ENCODE results near the gene ARRDC4.

The ARRDC4 gene

DNA sequence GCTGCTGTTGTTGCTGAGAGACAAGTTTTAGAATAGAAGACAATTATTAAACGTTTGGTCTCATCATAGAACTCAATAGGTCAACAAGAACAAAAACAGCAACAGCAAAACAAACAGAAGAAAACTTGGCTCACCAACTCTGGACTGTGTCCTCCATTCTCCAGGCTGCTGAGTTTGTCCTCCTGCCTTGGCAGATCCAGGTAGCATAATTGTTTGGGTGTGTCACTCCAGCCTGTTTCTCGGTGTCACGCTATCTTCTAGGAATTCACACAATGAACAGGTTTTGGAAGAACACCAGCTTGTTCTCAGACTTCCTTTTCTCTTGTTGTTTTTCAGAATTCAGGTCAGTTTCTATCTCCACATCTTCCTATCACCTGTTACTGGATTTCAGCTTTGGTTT, 34.7 kb downstream of the ARRDC4 start:
- ChIA-PET CTCF (interaction anchor here (0.9 to 1.9 kb wide), 6 partner anchors 10 to 183 kb away, joined by 3 to 10 read pairs (median 4); no protein-coding TSS in a partner anchor), POLR2A (no interaction called here)
- TF ChIP-seq ZNF518A (tag by site-specific recombination; conservative IDR thresholded peaks at IDR 0.05; ENCODE audit: low read depth) (no peak), ZNF175 (tag by site-specific recombination; IDR thresholded peaks at IDR 0.05) (no peak), ZNF221 (tag by site-specific recombination; IDR thresholded peaks at IDR 0.05; ENCODE audit: borderline replicate concordance) (no peak), ZNF529 (tag by site-specific recombination; IDR thresholded peaks at IDR 0.05; ENCODE audit: insufficient replicate concordance) (no peak), ZNF433 (tag by site-specific recombination; IDR thresholded peaks at IDR 0.05; ENCODE audit: low read depth) (no peak), ZNF510 (tag by site-specific recombination; IDR thresholded peaks at IDR 0.05; ENCODE audit: insufficient replicate concordance) (no peak), ZEB2 (tag by site-specific recombination; IDR thresholded peaks at IDR 0.05) (no peak), SP2 (tag by site-specific recombination; IDR thresholded peaks at IDR 0.05) (no peak), ZNF747 (tag by site-specific recombination; IDR thresholded peaks at IDR 0.05) (no peak), AEBP2 (tag by site-specific recombination; IDR thresholded peaks at IDR 0.05; ENCODE audit: borderline replicate concordance) (no peak), ZNF133 (tag by site-specific recombination; IDR thresholded peaks at IDR 0.05) (no peak), GLI4 (tag by site-specific recombination; IDR thresholded peaks at IDR 0.05) (no peak), ZBTB48 (tag by site-specific recombination; IDR thresholded peaks at IDR 0.05) (no peak), ZFP41 (tag by site-specific recombination; IDR thresholded peaks at IDR 0.05; ENCODE audit: borderline replicate concordance) (no peak), ZNF837 (tag by site-specific recombination; IDR thresholded peaks at IDR 0.05) (no peak)
- TF ChIP-seq, protein P1, sequence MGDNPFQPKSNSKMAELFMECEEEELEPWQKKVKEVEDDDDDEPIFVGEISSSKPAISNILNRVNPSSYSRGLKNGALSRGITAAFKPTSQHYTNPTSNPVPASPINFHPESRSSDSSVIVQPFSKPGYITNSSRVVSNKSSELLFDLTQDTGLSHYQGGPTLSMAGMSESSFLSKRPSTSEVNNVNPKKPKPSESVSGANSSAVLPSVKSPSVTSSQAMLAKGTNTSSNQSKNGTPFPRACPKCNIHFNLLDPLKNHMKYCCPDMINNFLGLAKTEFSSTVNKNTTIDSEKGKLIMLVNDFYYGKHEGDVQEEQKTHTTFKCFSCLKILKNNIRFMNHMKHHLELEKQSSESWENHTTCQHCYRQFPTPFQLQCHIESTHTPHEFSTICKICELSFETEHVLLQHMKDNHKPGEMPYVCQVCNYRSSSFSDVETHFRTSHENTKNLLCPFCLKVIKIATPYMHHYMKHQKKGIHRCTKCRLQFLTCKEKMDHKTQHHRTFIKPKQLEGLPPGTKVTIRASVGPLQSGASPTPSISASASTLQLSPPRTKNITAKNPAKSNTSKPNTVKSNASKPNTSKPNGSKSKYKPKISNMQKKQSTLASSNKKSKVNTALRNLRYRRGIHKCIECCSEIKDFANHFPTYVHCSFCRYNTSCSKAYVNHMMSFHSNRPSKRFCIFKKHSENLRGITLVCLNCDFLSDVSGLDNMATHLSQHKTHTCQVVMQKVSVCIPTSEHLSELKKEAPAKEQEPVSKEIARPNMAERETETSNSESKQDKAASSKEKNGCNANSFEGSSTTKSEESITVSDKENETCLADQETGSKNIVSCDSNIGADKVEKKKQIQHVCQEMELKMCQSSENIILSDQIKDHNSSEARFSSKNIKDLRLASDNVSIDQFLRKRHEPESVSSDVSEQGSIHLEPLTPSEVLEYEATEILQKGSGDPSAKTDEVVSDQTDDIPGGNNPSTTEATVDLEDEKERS (tag by site-specific recombination; IDR thresholded peaks at IDR 0.05), result no peak
- TF ChIP-seq, protein P2, sequence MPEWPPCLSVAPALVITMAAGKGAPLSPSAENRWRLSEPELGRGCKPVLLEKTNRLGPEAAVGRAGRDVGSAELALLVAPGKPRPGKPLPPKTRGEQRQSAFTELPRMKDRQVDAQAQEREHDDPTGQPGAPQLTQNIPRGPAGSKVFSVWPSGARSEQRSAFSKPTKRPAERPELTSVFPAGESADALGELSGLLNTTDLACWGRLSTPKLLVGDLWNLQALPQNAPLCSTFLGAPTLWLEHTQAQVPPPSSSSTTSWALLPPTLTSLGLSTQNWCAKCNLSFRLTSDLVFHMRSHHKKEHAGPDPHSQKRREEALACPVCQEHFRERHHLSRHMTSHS (tag by site-specific recombination; IDR thresholded peaks at IDR 0.05), result no peak
- TF ChIP-seq, protein P3, sequence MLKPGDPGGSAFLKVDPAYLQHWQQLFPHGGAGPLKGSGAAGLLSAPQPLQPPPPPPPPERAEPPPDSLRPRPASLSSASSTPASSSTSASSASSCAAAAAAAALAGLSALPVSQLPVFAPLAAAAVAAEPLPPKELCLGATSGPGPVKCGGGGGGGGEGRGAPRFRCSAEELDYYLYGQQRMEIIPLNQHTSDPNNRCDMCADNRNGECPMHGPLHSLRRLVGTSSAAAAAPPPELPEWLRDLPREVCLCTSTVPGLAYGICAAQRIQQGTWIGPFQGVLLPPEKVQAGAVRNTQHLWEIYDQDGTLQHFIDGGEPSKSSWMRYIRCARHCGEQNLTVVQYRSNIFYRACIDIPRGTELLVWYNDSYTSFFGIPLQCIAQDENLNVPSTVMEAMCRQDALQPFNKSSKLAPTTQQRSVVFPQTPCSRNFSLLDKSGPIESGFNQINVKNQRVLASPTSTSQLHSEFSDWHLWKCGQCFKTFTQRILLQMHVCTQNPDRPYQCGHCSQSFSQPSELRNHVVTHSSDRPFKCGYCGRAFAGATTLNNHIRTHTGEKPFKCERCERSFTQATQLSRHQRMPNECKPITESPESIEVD (tag by site-specific recombination; IDR thresholded peaks at IDR 0.05), result no peak
- no peaks in the 10 kb centered on the region for H3K4me1 ChIP-seq (ENCODE audit: control insufficient read depth, insufficient read depth, low read length)
- H3K9me3 ChIP-seq (ENCODE audit: control insufficient read depth, insufficient read depth, low read depth, low read length), result no peaks in the 10 kb centered on the region
- no peaks in the 10 kb centered on the region for H3K36me3 ChIP-seq (ENCODE audit: control insufficient read depth in 2 of 2, insufficient read depth in 1 of 2, low read length in 2 of 2)
- no peak overlapping the region for H3K4me3 ChIP-seq (ENCODE audit: low read depth, low read length)
- H3K27ac ChIP-seq (ENCODE audit: extremely low read depth, low read depth, low read length), result no peak overlapping the region
